GM18507 (cell line): ENCODE results near the gene ZHX3.
"Not testable (repeated sequence)": the region's sequence is repeated elsewhere in the genome, so short reads cannot be mapped to it uniquely, and the experiment has no call there.

Experiments
- DNase-seq: peaks from one replicate; pipeline ENCODE4 v3.0.0; 2011; ENCODE audit warnings: low read depth; ENCODE audit not compliant: insufficient read length; ENCODE audit errors: extremely low spot score
- FAIRE-seq: peaks from 2 replicates; lab custom pipeline; 2011; peaks lifted over from hg19 to GRCh38; lab: Jason Lieb, UNC

Gene ZHX3

DNA sequence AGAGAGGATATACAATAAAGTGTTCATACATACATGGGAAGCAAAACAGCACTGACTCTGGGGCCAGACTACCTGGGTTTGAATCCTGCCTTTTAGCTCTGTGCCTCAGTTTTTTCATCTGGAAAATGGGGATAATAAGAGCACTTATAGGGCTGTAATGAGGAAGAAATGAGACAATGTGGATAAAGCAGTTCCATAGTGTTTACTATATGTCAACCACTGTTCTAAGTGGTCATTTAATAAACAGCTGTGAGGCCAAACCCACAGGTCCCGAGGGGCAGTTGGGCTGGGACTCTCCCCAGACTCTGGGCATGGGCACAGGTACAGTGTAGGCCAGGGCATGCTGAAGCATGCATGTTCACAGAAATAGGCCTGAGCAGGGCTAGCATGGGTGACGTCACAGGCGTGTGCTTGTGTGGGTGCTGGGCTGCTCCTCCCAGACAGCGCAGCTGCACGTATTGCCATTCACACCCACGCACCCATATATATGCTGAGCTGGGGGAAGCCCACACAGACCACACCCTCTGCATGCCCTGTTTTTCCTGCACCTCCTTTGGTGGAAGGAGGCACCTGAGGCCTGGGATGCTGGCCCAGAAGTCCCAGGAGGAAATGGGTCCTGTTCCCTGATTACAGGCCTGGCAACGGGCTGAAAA lies 183.7 kb downstream of the ZHX3 start:
- DNase-seq, result peak; percentile 61
- FAIRE-seq, result peak; percentile 84

DNA sequence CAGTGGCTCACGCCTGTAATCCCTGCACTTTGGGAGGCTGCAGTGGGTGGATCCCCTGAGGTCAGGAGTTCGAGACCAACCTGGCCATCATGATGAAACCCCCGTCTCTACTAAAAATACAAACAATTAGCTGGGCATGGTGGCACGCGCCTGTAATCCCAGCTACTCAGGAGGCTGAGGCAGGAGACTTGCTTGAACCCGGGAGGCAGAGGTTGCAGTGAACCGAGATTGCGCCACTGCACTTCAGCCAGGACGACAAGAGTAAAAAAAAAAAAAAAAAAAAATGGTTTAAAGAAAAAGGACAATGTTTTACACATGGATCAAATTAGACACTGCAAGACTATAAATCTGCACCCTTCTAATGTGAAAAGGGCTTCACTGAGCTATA lies 185.1 kb downstream of the ZHX3 start:
- not testable (repeated sequence) for FAIRE-seq, DNase-seq

DNA sequence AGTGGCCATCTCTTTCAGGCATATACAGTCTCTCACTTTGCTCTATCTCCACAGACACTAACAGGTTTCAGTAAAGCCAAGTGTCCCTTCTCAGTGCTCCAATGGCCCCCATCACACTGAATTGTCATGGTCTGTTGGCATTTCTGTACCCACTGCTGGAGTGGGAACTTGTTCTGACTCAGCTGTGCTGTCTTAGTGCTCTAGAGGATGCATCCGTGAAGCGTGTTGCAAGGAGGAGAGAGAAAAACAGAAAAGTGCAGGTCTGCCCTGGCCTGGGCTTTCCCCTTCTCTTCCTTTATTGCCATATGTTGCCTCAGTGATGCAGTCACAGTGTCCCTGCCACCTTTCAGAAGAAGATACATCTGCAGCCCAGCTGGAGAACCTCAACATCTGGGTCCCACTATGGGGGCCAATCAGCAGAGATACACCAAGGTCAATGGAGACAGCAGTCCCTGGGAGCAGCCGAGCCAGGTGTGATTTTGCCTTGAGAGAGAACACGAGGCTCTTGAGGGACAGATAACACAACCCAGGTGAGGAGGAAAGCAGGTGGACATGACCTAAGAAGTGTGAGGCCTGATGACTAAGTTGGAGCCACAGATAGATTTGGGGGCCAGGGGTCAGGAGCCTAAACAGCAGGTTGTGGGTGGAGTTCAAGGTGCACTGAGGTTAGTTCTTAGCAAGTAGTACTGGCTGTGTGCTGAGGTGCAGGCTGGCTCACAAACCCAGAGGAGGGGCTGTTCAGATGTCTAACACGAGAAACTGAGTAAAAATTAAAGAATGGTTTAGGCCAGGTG lies 185.7 kb downstream of the ZHX3 start:
- DNase-seq (no peak), FAIRE-seq (peak; percentile 31)
